Nephron (organoid): ENCODE data around the gene WWOX.

Experiments
- H3K27ac Mint-ChIP-seq, 3 experiments: 2 replicates each; pipeline ENCODE4 v1.8.0; 2020; ENCODE audit warnings: mixed read lengths in 3 of 3, mild to moderate bottlenecking in 2 of 3, moderate library complexity in 1 of 3
- H3K27me3 Mint-ChIP-seq: 2 replicates; pipeline ENCODE4 v1.8.0; 2021; ENCODE audit warnings: low read depth, mild to moderate bottlenecking, moderate library complexity, mixed read lengths
- H3K36me3 Mint-ChIP-seq: 2 replicates; pipeline ENCODE4 v1.8.0; 2020; ENCODE audit warnings: low read depth, mixed read lengths
- H3K4me1 Mint-ChIP-seq: 2 replicates; pipeline ENCODE4 v1.8.0; 2020; ENCODE audit warnings: mixed read lengths
- H3K4me3 Mint-ChIP-seq, 3 experiments: 2 replicates each; pipeline ENCODE4 v1.8.0; 2020; ENCODE audit warnings: mild to moderate bottlenecking in 3 of 3, mixed read lengths in 3 of 3, moderate library complexity in 2 of 3
- H3K9me3 Mint-ChIP-seq: 2 replicates; pipeline ENCODE4 v1.8.0; 2020; ENCODE audit warnings: mixed read lengths
- CTCF ChIP-seq, 3 experiments: fragments of 200-600 bp; sonication (generic); IDR thresholded peaks; one replicate each; pipeline ENCODE4 v1.5.0; 2021; ENCODE audit warnings: antibody characterized with exemption in 3 of 3; ENCODE audit not compliant: unreplicated experiment in 3 of 3

Gene WWOX

GRCh38 chr16:78396046-78396445 is 296.6 kb downstream of the WWOX start:
- H3K27me3 Mint-ChIP-seq = peaks cover 5% of the 10 kb centered on the region
- no peak overlapping the region for H3K27ac Mint-ChIP-seq
- H3K36me3 Mint-ChIP-seq = peaks cover 24% of the 10 kb centered on the region
- H3K4me1 Mint-ChIP-seq = peaks cover 9% of the 10 kb centered on the region
- H3K4me3 Mint-ChIP-seq = no peak overlapping the region
- peak in 2 of 3 experiments; percentile 13 to 29 for TF ChIP-seq CTCF (IDR thresholded peaks at IDR 0.05; ENCODE audit: unreplicated experiment in 3 of 3)
- H3K9me3 Mint-ChIP-seq = peaks cover 11% of the 10 kb centered on the region

GRCh38 chr16:78396673-78397072 is 297.2 kb downstream of the WWOX start:
- Mint-ChIP-seq H3K36me3 (peaks cover 22% of the 10 kb centered on the region), H3K27ac (no peak overlapping the region), H3K27me3 (peaks cover 5% of the 10 kb centered on the region), H3K9me3 (peaks cover 11% of the 10 kb centered on the region), H3K4me3 (no peak overlapping the region), H3K4me1 (peaks cover 7% of the 10 kb centered on the region)
- no peak for TF ChIP-seq CTCF (IDR thresholded peaks at IDR 0.05; ENCODE audit: unreplicated experiment in 3 of 3)

- H3K4me1 Mint-ChIP-seq = peaks cover 3% of the 10 kb centered on the region
- H3K4me3 Mint-ChIP-seq = no peak overlapping the region
- peaks cover 5% of the 10 kb centered on the region for H3K27me3 Mint-ChIP-seq
- TF ChIP-seq CTCF (IDR thresholded peaks at IDR 0.05; ENCODE audit: unreplicated experiment in 3 of 3) = no peak
- no peak overlapping the region for H3K27ac Mint-ChIP-seq
- H3K9me3 Mint-ChIP-seq = peaks cover 3% of the 10 kb centered on the region
- peaks cover 11% of the 10 kb centered on the region for H3K36me3 Mint-ChIP-seq
These were observed 299.9 kb downstream of the WWOX start for GRCh38 chr16:78399384-78399783.

- Mint-ChIP-seq H3K27me3 (peaks cover 5% of the 10 kb centered on the region), H3K4me1 (no peaks in the 10 kb centered on the region)
These were observed 303.4 kb downstream of the WWOX start for GRCh38 chr16:78402833-78403232.

GRCh38 chr16:78405040-78405439 is 305.6 kb downstream of the WWOX start:
- TF ChIP-seq CTCF (IDR thresholded peaks at IDR 0.05; ENCODE audit: unreplicated experiment in 3 of 3) = no peak
- Mint-ChIP-seq H3K4me3 (no peak overlapping the region), H3K27ac (no peak overlapping the region), H3K9me3 (peaks cover 21% of the 10 kb centered on the region), H3K4me1 (no peaks in the 10 kb centered on the region), H3K27me3 (no peaks in the 10 kb centered on the region), H3K36me3 (peaks cover 12% of the 10 kb centered on the region)

More at GRCh38 chr16:78402833-78403232, 303.4 kb downstream of the WWOX start:
- Mint-ChIP-seq H3K36me3 (no peaks in the 10 kb centered on the region), H3K27ac (no peak overlapping the region), H3K9me3 (peaks cover 5% of the 10 kb centered on the region), H3K4me3 (no peak overlapping the region)
- TF ChIP-seq CTCF (IDR thresholded peaks at IDR 0.05; ENCODE audit: unreplicated experiment in 3 of 3) = no peak

GRCh38 chr16:78405833-78406232 is 306.4 kb downstream of the WWOX start:
- H3K27ac Mint-ChIP-seq = no peak overlapping the region
- TF ChIP-seq CTCF (IDR thresholded peaks at IDR 0.05; ENCODE audit: unreplicated experiment in 3 of 3) = no peak
- H3K9me3 Mint-ChIP-seq = peaks cover 22% of the 10 kb centered on the region

More at GRCh38 chr16:78405833-78406232, 306.4 kb downstream of the WWOX start:
- H3K36me3 Mint-ChIP-seq = peaks cover 15% of the 10 kb centered on the region
- no peaks in the 10 kb centered on the region for H3K27me3 Mint-ChIP-seq
- no peaks in the 10 kb centered on the region for H3K4me1 Mint-ChIP-seq
- H3K4me3 Mint-ChIP-seq = no peak overlapping the region
